PC-9 (cell line): ENCODE data around the gene ABI3BP. TPM values are rescaled to one million over a fixed set of nuclear protein-coding genes. Genes with fewer than 3 reads are reported as not detected.

ENCODE experiments used
- BruUV-seq: library from RNA; stranded (reverse); fragments of 400-500 nt; replicated peaks from 2 replicates; lab custom pipeline; 2021; lab: Mats Ljungman, UMichigan
- CTCF ChIA-PET: fragments of 300-600 bp; sonication (Branson Sonifier 250); formaldehyde crosslinking; loops from one replicate; lab custom pipeline; 2022; ENCODE audit warnings: antibody characterized with exemption; lab: Charles Lee
- POLR2A ChIA-PET: fragments of 300-600 bp; sonication (Branson Sonifier 250); formaldehyde crosslinking; loops from one replicate; lab custom pipeline; 2022; ENCODE audit warnings: antibody characterized with exemption; ENCODE audit not compliant: unreplicated experiment; lab: Charles Lee
- DNase-seq, 2 experiments: peaks; one replicate each; pipeline versions ENCODE4 v3.0.0 to v3.0.0-alpha.2; 2015 to 2022; ENCODE audit warnings: mixed read lengths in 1 of 2
- H2AFZ ChIP-seq: fragments of 200-600 bp; sonication (generic); 2 replicates; pipeline ENCODE4 v1.8.1; 2017; ENCODE audit warnings: antibody characterized with exemption
- H3F3A ChIP-seq: fragments of 200-600 bp; sonication (generic); 2 replicates; pipeline ENCODE4 v1.8.1; 2017; ENCODE audit warnings: antibody characterized with exemption, mild to moderate bottlenecking, low read depth; ENCODE audit not compliant: insufficient read depth
- H3K27ac ChIP-seq: fragments of 200-600 bp; sonication (generic); 2 replicates; pipeline ENCODE4 v1.6.1; 2016; ENCODE audit warnings: mixed run types
- H3K27me3 ChIP-seq: fragments of 200-600 bp; sonication (generic); 2 replicates; pipeline ENCODE4 v1.6.1; 2016; ENCODE audit warnings: low read depth, mixed run types; ENCODE audit not compliant: insufficient read depth
- H3K36me3 ChIP-seq: fragments of 200-600 bp; sonication (generic); 2 replicates; pipeline ENCODE4 v1.6.1; 2016; ENCODE audit warnings: low read depth, mixed run types
- H3K4me1 ChIP-seq: fragments of 200-600 bp; sonication (generic); replicated peaks from 2 replicates; pipeline ENCODE4 v1.6.1; 2016; ENCODE audit warnings: mixed run types; ENCODE audit not compliant: insufficient read depth
- H3K4me2 ChIP-seq: fragments of 200-600 bp; sonication (generic); 2 replicates; pipeline ENCODE4 v1.6.1; 2017; ENCODE audit warnings: mixed run types
- H3K4me3 ChIP-seq: fragments of 200-600 bp; sonication (generic); 2 replicates; pipeline ENCODE4 v1.6.1; 2016; ENCODE audit warnings: mixed run types
- H3K79me2 ChIP-seq: fragments of 200-600 bp; sonication (generic); 2 replicates; pipeline ENCODE4 v1.6.1; 2017; ENCODE audit warnings: low read depth, mixed run types
- H3K9me2 ChIP-seq: fragments of 200-600 bp; sonication (generic); 2 replicates; pipeline ENCODE4 v1.8.1; 2017; ENCODE audit warnings: mild to moderate bottlenecking; ENCODE audit not compliant: insufficient read depth
- H3K9me3 ChIP-seq: fragments of 200-600 bp; sonication (generic); 2 replicates; pipeline ENCODE4 v1.8.1; 2016; ENCODE audit warnings: low read depth; ENCODE audit not compliant: insufficient read depth
- H4K20me1 ChIP-seq: fragments of 200-600 bp; sonication (generic); 2 replicates; pipeline ENCODE4 v1.8.1; 2017; ENCODE audit not compliant: insufficient read depth
- CTCF ChIP-seq: fragments of 200-600 bp; sonication (generic); conservative IDR thresholded peaks from 2 replicates; pipeline ENCODE4 v1.6.1; 2017; ENCODE audit warnings: mixed run types, antibody characterized with exemption, mild to moderate bottlenecking, moderate library complexity
- EZH2 ChIP-seq: fragments of 200-600 bp; sonication (generic); IDR thresholded peaks from 2 replicates; pipeline ENCODE4 v1.8.0; 2017; ENCODE audit warnings: antibody characterized with exemption, low read depth
- intact Hi-C: fragments of 100-400 bp; cut with micrococcal nuclease; formaldehyde crosslinking; loops from one replicate; pipeline ENCODE4 v1.10.0; 2022; ENCODE audit not compliant: unreplicated experiment
- total RNA-seq: library from RNA; stranded (reverse); gene quantifications from 2 replicates; pipeline ENCODE4 v1.2.3, GENCODE V29; 2021

ABI3BP gene
- total RNA-seq, 1 experiment from 2014 or later, result 4.2 TPM

GRCh38 chr3:100703865-100704264 is 289.4 kb downstream of the ABI3BP start:
- Histone ChIP-seq H2AFZ (no peak overlapping the region), H3K27ac (no peak overlapping the region), H3K79me2 (no peaks in the 10 kb centered on the region), H3K4me3 (no peak overlapping the region), H3K4me2 (no peak overlapping the region), H3K27me3 (no peaks in the 10 kb centered on the region), H3K36me3 (no peaks in the 10 kb centered on the region), H4K20me1 (no peaks in the 10 kb centered on the region), H3F3A (peaks cover 13% of the 10 kb centered on the region), H3K9me2 (0 out of 2 replicates have a peak, but pooled peaks cover 3% of the 10 kb centered on the region), H3K4me1 (peaks cover 21% of the 10 kb centered on the region), H3K9me3 (0 out of 2 replicates have a peak, but pooled peaks cover 8% of the 10 kb centered on the region)
- no peak for TF ChIP-seq CTCF
- CTCF ChIA-PET, result interaction anchor here (0.5 kb wide), 1 partner anchor 872 kb away, joined by 10 read pairs; no protein-coding TSS in a partner anchor
- DNase-seq, result no peak
- BruUV-seq, result no TSS peak
- intact Hi-C loops, result no loop called here
- POLR2A ChIA-PET, result interaction anchor here (0.6 kb wide), 1 partner anchor 178 kb away, joined by 5 read pairs; no protein-coding TSS in a partner anchor

- Histone ChIP-seq H3K4me1 (peaks cover 15% of the 10 kb centered on the region), H2AFZ (peak overlapping the region; percentile 37), H3K9me3 (0 out of 2 replicates have a peak, but pooled peaks cover 8% of the 10 kb centered on the region), H3K4me2 (no peak overlapping the region), H3F3A (peaks cover 4% of the 10 kb centered on the region; the same call in 1 of the 2 replicates), H3K36me3 (no peaks in the 10 kb centered on the region), H3K79me2 (no peaks in the 10 kb centered on the region), H3K4me3 (no peak overlapping the region), H3K9me2 (0 out of 2 replicates have a peak, but pooled peaks cover 3% of the 10 kb centered on the region), H3K27ac (no peak overlapping the region), H4K20me1 (no peaks in the 10 kb centered on the region), H3K27me3 (no peaks in the 10 kb centered on the region)
- no peak for DNase-seq
- intact Hi-C loops, result no loop called here
- BruUV-seq, result no TSS peak
- ChIA-PET POLR2A (interaction anchor here (0.7 kb wide), 1 partner anchor 1214 kb away, joined by 5 read pairs; no protein-coding TSS in a partner anchor), CTCF (no interaction called here)
- TF ChIP-seq CTCF, result no peak
- no peak for TF ChIP-seq EZH2
Observed at GRCh38 chr3:100702980-100703345, 290.3 kb downstream of the ABI3BP start.

GRCh38 chr3:100702082-100702979 is 290.9 kb downstream of the ABI3BP start:
- H3K4me1 ChIP-seq, result peaks cover 10% of the 10 kb centered on the region
- H3K4me2 ChIP-seq, result no peak overlapping the region
- DNase-seq, result no peak
- no peaks in the 10 kb centered on the region for H3K79me2 ChIP-seq
- intact Hi-C loops, result no loop called here
- TF ChIP-seq CTCF (no peak), EZH2 (no peak)
- H3K27ac ChIP-seq, result 0 out of 2 replicates have a peak overlapping the region, but pooled peaks have one; percentile 9
- ChIA-PET POLR2A (interaction anchor here (0.7 kb wide), 1 partner anchor 1215 kb away, joined by 5 read pairs; no protein-coding TSS in a partner anchor), CTCF (no interaction called here)
- H3K9me2 ChIP-seq, result no peaks in the 10 kb centered on the region
- no peak overlapping the region for H3K4me3 ChIP-seq
- BruUV-seq, result no TSS peak
- no peaks in the 10 kb centered on the region for H4K20me1 ChIP-seq
- peak overlapping the region; percentile 37 for H2AFZ ChIP-seq
- H3K27me3 ChIP-seq, result no peaks in the 10 kb centered on the region
- H3F3A ChIP-seq, result no peaks in the 10 kb centered on the region
- H3K9me3 ChIP-seq, result 0 out of 2 replicates have a peak, but pooled peaks cover 8% of the 10 kb centered on the region
- H3K36me3 ChIP-seq, result no peaks in the 10 kb centered on the region
